ENCODE results near the gene PM20D1. TPM values are rescaled to one million over a fixed set of nuclear protein-coding genes. Genes with fewer than 3 reads are reported as not detected.

PM20D1 gene
- total and polyA plus RNA-seq, 12 donors: 0.12 to 1.9 (median 0.66) TPM

- H3K4me1 ChIP-seq: peaks cover 0 to 73% (median 38%) of the 10 kb centered on the region in 9 donors
- no peak for TF ChIP-seq CTCF (IDR thresholded peaks at IDR 0.05)
- no peaks in the 10 kb centered on the region for H3K9me3 ChIP-seq
- ATAC-seq (peak; percentile 88 to 95 (median 92)), DNase-seq (peak; percentile 91 to 94)
- H3K36me3 ChIP-seq: peaks cover 0 to 27% (median 11%) of the 10 kb centered on the region in 9 donors
- H3K4me3 ChIP-seq: peak within 1 kb of the TSS; percentile 65 to 93 (median 77)
- H3K27me3 ChIP-seq: peaks cover 0 to 8% (median 0%) of the 10 kb centered on the region in 7 donors
- 1% methylated on average over 82 to 83 of the region's 83 CpGs for WGBS, 2 donors
- intact Hi-C loops (cut with DNase I): loop anchor here in 5 of 10 donors (2.0 to 5.0 kb wide), 3 partner anchors 64 to 104 kb away; no protein-coding TSS in a partner anchor
- peak within 1 kb of the TSS; percentile 69 to 95 (median 92) for H3K27ac ChIP-seq
These were observed 36.8 kb downstream of the PM20D1 start, which contains the start of gene SLC41A1 for GRCh38 chr1:205812878-205813754. Gene SLC41A1, minus strand, starts transcription at chr1:205813198. Its CDS starts 2,757 bp downstream, at chr1:205810441.

- peak overlapping the region; percentile 65 to 93 (median 77) for H3K4me3 ChIP-seq
- peaks cover 0 to 69% (median 39%) of the 10 kb centered on the region in 9 donors for H3K4me1 ChIP-seq
- intact Hi-C loops (cut with DNase I): loop anchor here in 5 of 10 donors (2.0 to 5.0 kb wide), 3 partner anchors 64 to 105 kb away; no protein-coding TSS in a partner anchor
- peaks cover 0 to 8% (median 0%) of the 10 kb centered on the region in 7 donors for H3K27me3 ChIP-seq
- no peaks in the 10 kb centered on the region for H3K9me3 ChIP-seq
- no peak for TF ChIP-seq CTCF (IDR thresholded peaks at IDR 0.05)
- WGBS, 2 donors: 0 to 1% methylated on average over 13 to 16 of the region's 16 CpGs
- H3K27ac ChIP-seq: peak overlapping the region; percentile 69 to 95 (median 92)
- ATAC-seq (peak; percentile 2 to 40 (median 22)), DNase-seq (peak in 1 of 2 donors; percentile 36)
- peaks cover 0 to 28% (median 11%) of the 10 kb centered on the region in 9 donors for H3K36me3 ChIP-seq
These were observed 37.6 kb downstream of the PM20D1 start for GRCh38 chr1:205812271-205812877.

- intact Hi-C loops (cut with DNase I): loop anchor here in 5 of 10 donors (2.0 to 5.0 kb wide), 3 partner anchors 63 to 106 kb away; no protein-coding TSS in a partner anchor
- H3K4me1 ChIP-seq: peaks cover 0 to 70% (median 46%) of the 10 kb centered on the region in 9 donors
- H3K27ac ChIP-seq: peak overlapping the region; percentile 69 to 95 (median 92)
- no peaks in the 10 kb centered on the region for H3K9me3 ChIP-seq
- TF ChIP-seq CTCF (IDR thresholded peaks at IDR 0.05): no peak
- peak overlapping the region; percentile 65 to 93 (median 77) for H3K4me3 ChIP-seq
- H3K27me3 ChIP-seq: peaks cover 0 to 8% (median 0%) of the 10 kb centered on the region in 7 donors
- H3K36me3 ChIP-seq: peaks cover 0 to 28% (median 11%) of the 10 kb centered on the region in 9 donors
- ATAC-seq (peak; percentile 26 to 70 (median 64)), DNase-seq (peak; percentile 65 to 73)
- 10 to 21% methylated on average over 5 of the region's 5 CpGs for WGBS, 2 donors
These were observed 38.3 kb downstream of the PM20D1 start for GRCh38 chr1:205811660-205812059.
